SK-N-SH (cell line): Measurements from ENCODE around the gene PGS1. TPM values are rescaled to one million over a fixed set of nuclear protein-coding genes. Genes with fewer than 3 reads are reported as not detected.

ENCODE experiments used
- CTCF ChIA-PET: fragments of 300-600, 350-600 bp; formaldehyde crosslinking; extraction: SDS; loops from one replicate; lab custom pipeline; 2021; lab: Yijun Ruan, JAX
- POLR2A ChIA-PET: fragments of 350-600 bp; sonication (Branson Sonifier 250); formaldehyde crosslinking; extraction: SDS; loops from one replicate; lab custom pipeline; 2020; ENCODE audit warnings: antibody characterized with exemption, inconsistent platforms; lab: Yijun Ruan, JAX
- DNase-seq: peaks from one replicate; pipeline ENCODE4 v3.0.0; 2012
- H2AFZ ChIP-seq: fragments of 200-600 bp; sonication (generic); 2 replicates; pipeline ENCODE4 v1.8.1; 2016; ENCODE audit warnings: antibody characterized with exemption, mild to moderate bottlenecking, low read depth
- H3F3A ChIP-seq: fragments of 200-600 bp; sonication (generic); replicated peaks from 2 replicates; pipeline ENCODE3; 2016; ENCODE audit warnings: antibody characterized with exemption, mild to moderate bottlenecking; ENCODE audit not compliant: insufficient read depth
- H3K27ac ChIP-seq, 2 experiments: fragments of 200-500 bp in 1 of 2; fragments of 200-600 bp in 1 of 2; sonication (Bioruptor generic) in 1 of 2; sonication (generic), shearing (Covaris generic) in 1 of 2; 2 replicates each; pipeline versions ENCODE4 v1.5.1 to v1.6.1; 2014 to 2016; ENCODE audit warnings: low read depth in 2 of 2, inconsistent platforms in 1 of 2, low read length in 1 of 2, mild to moderate bottlenecking in 1 of 2, mixed read lengths in 1 of 2
- H3K27me3 ChIP-seq: fragments of 200-600 bp; sonication (generic), shearing (Covaris generic); 2 replicates; pipeline ENCODE4 v1.6.1; 2016; ENCODE audit warnings: mixed run types; ENCODE audit not compliant: insufficient read depth
- H3K36me3 ChIP-seq, 2 experiments: fragments of 200-500 bp in 1 of 2; fragments of 200-600 bp in 1 of 2; sonication (Bioruptor generic) in 1 of 2; sonication (generic) in 1 of 2; replicated peaks in 1 of 2; 2 replicates each; pipeline versions ENCODE3 to v1.5.1; 2014 to 2016; ENCODE audit warnings: low read length in 1 of 2, mild to moderate bottlenecking in 1 of 2; ENCODE audit not compliant: insufficient read depth in 2 of 2, control insufficient read depth in 1 of 2
- H3K4me1 ChIP-seq, 2 experiments: fragments of 200-500 bp in 1 of 2; fragments of 200-600 bp in 1 of 2; sonication (Bioruptor generic) in 1 of 2; sonication (generic), shearing (Covaris generic) in 1 of 2; 2 replicates each; pipeline versions ENCODE4 v1.5.1 to v1.6.1; 2014 to 2016; ENCODE audit warnings: low read depth in 1 of 2, low read length in 1 of 2, mixed run types in 1 of 2; ENCODE audit not compliant: insufficient read depth in 2 of 2, control insufficient read depth in 1 of 2
- H3K4me2 ChIP-seq: fragments of 200-600 bp; sonication (generic), shearing (Covaris generic); 2 replicates; pipeline ENCODE4 v1.6.1; 2017; ENCODE audit warnings: mixed run types
- H3K4me3 ChIP-seq, 2 experiments: fragments of 200-500 bp in 1 of 2; fragments of 200-600 bp in 1 of 2; sonication (Bioruptor generic) in 1 of 2; sonication (generic), shearing (Covaris generic) in 1 of 2; 2 replicates each; pipeline versions ENCODE4 v1.5.1 to v1.8.1; 2014 to 2016; ENCODE audit warnings: low read depth in 2 of 2, inconsistent platforms in 1 of 2, low read length in 1 of 2, mild to moderate bottlenecking in 1 of 2, mixed read lengths in 1 of 2, moderate library complexity in 1 of 2
- H3K79me2 ChIP-seq: fragments of 200-600 bp; sonication (generic); 2 replicates; pipeline ENCODE4 v1.8.1; 2017; ENCODE audit warnings: mild to moderate bottlenecking; ENCODE audit not compliant: insufficient read depth
- H3K9ac ChIP-seq: fragments of 200-600 bp; sonication (generic); 2 replicates; pipeline ENCODE4 v1.6.1; 2017; ENCODE audit warnings: mixed run types
- H3K9me2 ChIP-seq: fragments of 200-600 bp; sonication (generic); 2 replicates; pipeline ENCODE4 v1.6.1; 2017; ENCODE audit warnings: mixed run types
- H3K9me3 ChIP-seq: fragments of 200-600 bp; sonication (generic); 2 replicates; pipeline ENCODE4 v1.6.1; 2017; ENCODE audit warnings: mixed run types, mild to moderate bottlenecking, moderate library complexity
- H4K20me1 ChIP-seq: fragments of 200-600 bp; sonication (generic); 2 replicates; pipeline ENCODE4 v1.6.1; 2017; ENCODE audit warnings: mild to moderate bottlenecking, mixed run types; ENCODE audit not compliant: insufficient read depth
- CHD2 ChIP-seq: fragments of 150-350 bp; IDR thresholded peaks from 2 replicates; pipeline ENCODE4 v1.6.1; 2018; ENCODE audit warnings: low read length; ENCODE audit not compliant: partially characterized antibody
- ELF1 ChIP-seq: IDR thresholded peaks from 2 replicates; pipeline ENCODE4 v1.4.0; 2012
- EP300 ChIP-seq, 2 experiments: IDR thresholded peaks; 2 replicates each; pipeline versions ENCODE4 v1.4.0 to v1.6.1; 2012; ENCODE audit warnings: borderline replicate concordance in 1 of 2, low read depth in 1 of 2, low read length in 1 of 2
- FOXJ3 ChIP-seq: sonication (generic); formaldehyde crosslinking; IDR thresholded peaks from 2 replicates; pipeline ENCODE4 v1.5.1; 2020; ENCODE audit warnings: mild to moderate bottlenecking, missing genetic modification reagents
- GATA2 ChIP-seq: sonication (generic); formaldehyde crosslinking; IDR thresholded peaks from 2 replicates; pipeline ENCODE4 v1.5.0; 2020; ENCODE audit warnings: mild to moderate bottlenecking, missing genetic modification reagents
- JUND ChIP-seq: IDR thresholded peaks from 2 replicates; pipeline ENCODE4 v1.4.0; 2012
- MAX ChIP-seq: IDR thresholded peaks from 2 replicates; pipeline ENCODE4 v1.4.0; 2012; ENCODE audit warnings: low read depth
- NRF1 ChIP-seq: IDR thresholded peaks from 2 replicates; pipeline ENCODE4 v1.6.1; 2012; ENCODE audit warnings: low read depth, mild to moderate bottlenecking, low read length
- RAD21 ChIP-seq: IDR thresholded peaks from 2 replicates; pipeline ENCODE4 v1.6.1; 2012; ENCODE audit warnings: mild to moderate bottlenecking, low read length
- RCOR1 ChIP-seq: fragments of 150-350 bp; IDR thresholded peaks from 2 replicates; pipeline ENCODE4 v1.6.1; 2017; ENCODE audit warnings: antibody characterized with exemption, low read length
- REST ChIP-seq: IDR thresholded peaks from 2 replicates; pipeline ENCODE4 v1.6.1; 2012; ENCODE audit warnings: mild to moderate bottlenecking, low read depth, low read length, moderate library complexity
- RFX5 ChIP-seq: IDR thresholded peaks from 2 replicates; pipeline ENCODE4 v1.6.1; 2012; ENCODE audit warnings: mild to moderate bottlenecking, improper control_type of control experiment, low read length
- RXRA ChIP-seq: IDR thresholded peaks from 2 replicates; pipeline ENCODE4 v1.4.0; 2012; ENCODE audit warnings: low read depth, mild to moderate bottlenecking, borderline replicate concordance
- SIN3A ChIP-seq: IDR thresholded peaks from 2 replicates; pipeline ENCODE4 v1.6.1; 2012; ENCODE audit warnings: low read depth, mild to moderate bottlenecking, low read length, moderate library complexity, borderline replicate concordance
- TAF1 ChIP-seq: IDR thresholded peaks from 2 replicates; pipeline ENCODE4 v1.6.1; 2012; ENCODE audit warnings: low read depth, mild to moderate bottlenecking, low read length, moderate library complexity, borderline replicate concordance
- TEAD4 ChIP-seq: IDR thresholded peaks from 2 replicates; pipeline ENCODE4 v1.4.0; 2012; ENCODE audit warnings: mild to moderate bottlenecking, borderline replicate concordance; ENCODE audit not compliant: insufficient read depth
- YY1 ChIP-seq: IDR thresholded peaks from 2 replicates; pipeline ENCODE4 v1.4.0; 2012; ENCODE audit warnings: low read depth, mild to moderate bottlenecking
- WGBS: methylation state at CpG from one replicate; pipeline ENCODE4 v1.1.6; 2017; ENCODE audit warnings: low lambda C conversion rate; 5-methylcytosine and 5-hydroxymethylcytosine counted together
- polyA plus RNA-seq, 3 experiments: library from polyadenylated mRNA; depleted of rRNA; stranded (reverse); fragments of >200 nt; gene quantifications; 2 replicates each; pipeline ENCODE4 v1.2.3, GENCODE V29; 2012
- TF ChIP-seq, protein P1 (sequence below): fragments of 200-600 bp; sonication (generic); IDR thresholded peaks from 2 replicates; pipeline ENCODE4 v1.6.1; 2017; ENCODE audit warnings: antibody characterized with exemption, mild to moderate bottlenecking, moderate library complexity
- TF ChIP-seq, protein P2 (sequence below): fragments of 150-350 bp; IDR thresholded peaks from 2 replicates; pipeline ENCODE4 v1.6.1; 2017; ENCODE audit warnings: antibody characterized with exemption, low read length, low read depth, borderline replicate concordance
- TF ChIP-seq, protein P3 (sequence below): fragments of 150-350 bp; IDR thresholded peaks from 2 replicates; pipeline ENCODE4 v1.6.1; 2016; ENCODE audit warnings: mild to moderate bottlenecking, low read depth, low read length

PGS1 gene
- polyA plus RNA-seq, 1 of the 3 experiments (the other 2 are of a cell fraction), result 88.4 TPM

- Histone ChIP-seq H4K20me1 (no peaks in the 10 kb centered on the region), H3K9me3 (no peaks in the 10 kb centered on the region), H3K9ac (no peak overlapping the region), H2AFZ (no peak overlapping the region), H3F3A (peaks cover 30% of the 10 kb centered on the region), H3K4me2 (0 out of 2 replicates have a peak overlapping the region, but pooled peaks have one; percentile 6), H3K9me2 (no peaks in the 10 kb centered on the region), H3K27me3 (no peaks in the 10 kb centered on the region), H3K79me2 (no peaks in the 10 kb centered on the region), H3K36me3 (no peaks in the 10 kb centered on the region), H3K4me3 (no peak overlapping the region), H3K4me1 (peaks cover 32 to 33% of the 10 kb centered on the region in 2 experiments; a peak in 3 of 4 replicates), H3K27ac (no peak overlapping the region)
- ChIA-PET POLR2A (no interaction called here), CTCF (interaction anchor here (1.4 to 3.0 kb wide), 3 partner anchors 12 to 57 kb away, joined by 4 to 20 read pairs (median 4); partner anchors contain the start of gene SOCS3)
- 92% methylated on average over 10 of the region's 10 CpGs for WGBS
- TF ChIP-seq TEAD4 (no peak), NRF1 (no peak), ELF1 (no peak), RAD21 (no peak), FOXJ3 (no peak), REST (no peak), EP300 (IDR thresholded peaks at IDR 0.05; ENCODE audit: borderline replicate concordance in 1 of 2, low read depth in 1 of 2, low read length in 1 of 2) (no peak), RCOR1 (no peak), SIN3A (no peak), CHD2 (no peak), YY1 (no peak), MAX (no peak), RFX5 (no peak), GATA2 (CRISPR knock-in tag) (no peak), TAF1 (no peak), JUND (no peak), RXRA (no peak)
- TF ChIP-seq, protein P1, sequence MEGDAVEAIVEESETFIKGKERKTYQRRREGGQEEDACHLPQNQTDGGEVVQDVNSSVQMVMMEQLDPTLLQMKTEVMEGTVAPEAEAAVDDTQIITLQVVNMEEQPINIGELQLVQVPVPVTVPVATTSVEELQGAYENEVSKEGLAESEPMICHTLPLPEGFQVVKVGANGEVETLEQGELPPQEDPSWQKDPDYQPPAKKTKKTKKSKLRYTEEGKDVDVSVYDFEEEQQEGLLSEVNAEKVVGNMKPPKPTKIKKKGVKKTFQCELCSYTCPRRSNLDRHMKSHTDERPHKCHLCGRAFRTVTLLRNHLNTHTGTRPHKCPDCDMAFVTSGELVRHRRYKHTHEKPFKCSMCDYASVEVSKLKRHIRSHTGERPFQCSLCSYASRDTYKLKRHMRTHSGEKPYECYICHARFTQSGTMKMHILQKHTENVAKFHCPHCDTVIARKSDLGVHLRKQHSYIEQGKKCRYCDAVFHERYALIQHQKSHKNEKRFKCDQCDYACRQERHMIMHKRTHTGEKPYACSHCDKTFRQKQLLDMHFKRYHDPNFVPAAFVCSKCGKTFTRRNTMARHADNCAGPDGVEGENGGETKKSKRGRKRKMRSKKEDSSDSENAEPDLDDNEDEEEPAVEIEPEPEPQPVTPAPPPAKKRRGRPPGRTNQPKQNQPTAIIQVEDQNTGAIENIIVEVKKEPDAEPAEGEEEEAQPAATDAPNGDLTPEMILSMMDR, result no peak
- TF ChIP-seq, protein P2, sequence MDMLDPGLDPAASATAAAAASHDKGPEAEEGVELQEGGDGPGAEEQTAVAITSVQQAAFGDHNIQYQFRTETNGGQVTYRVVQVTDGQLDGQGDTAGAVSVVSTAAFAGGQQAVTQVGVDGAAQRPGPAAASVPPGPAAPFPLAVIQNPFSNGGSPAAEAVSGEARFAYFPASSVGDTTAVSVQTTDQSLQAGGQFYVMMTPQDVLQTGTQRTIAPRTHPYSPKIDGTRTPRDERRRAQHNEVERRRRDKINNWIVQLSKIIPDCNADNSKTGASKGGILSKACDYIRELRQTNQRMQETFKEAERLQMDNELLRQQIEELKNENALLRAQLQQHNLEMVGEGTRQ, result no peak
- TF ChIP-seq, protein P3, sequence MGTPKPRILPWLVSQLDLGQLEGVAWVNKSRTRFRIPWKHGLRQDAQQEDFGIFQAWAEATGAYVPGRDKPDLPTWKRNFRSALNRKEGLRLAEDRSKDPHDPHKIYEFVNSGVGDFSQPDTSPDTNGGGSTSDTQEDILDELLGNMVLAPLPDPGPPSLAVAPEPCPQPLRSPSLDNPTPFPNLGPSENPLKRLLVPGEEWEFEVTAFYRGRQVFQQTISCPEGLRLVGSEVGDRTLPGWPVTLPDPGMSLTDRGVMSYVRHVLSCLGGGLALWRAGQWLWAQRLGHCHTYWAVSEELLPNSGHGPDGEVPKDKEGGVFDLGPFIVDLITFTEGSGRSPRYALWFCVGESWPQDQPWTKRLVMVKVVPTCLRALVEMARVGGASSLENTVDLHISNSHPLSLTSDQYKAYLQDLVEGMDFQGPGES, result no peak
- no peak for DNase-seq
Measured at GRCh38 chr17:78345791-78346494, 32.5 kb upstream of the PGS1 start.
